H1 (cell line): Measurements from ENCODE around the gene SUGP2. TPM values are rescaled to one million over a fixed set of nuclear protein-coding genes. Genes with fewer than 3 reads are reported as not detected.

ENCODE experiments used
- CTCF ChIA-PET: fragments of 300-600 bp; sonication (Branson Sonifier 250); formaldehyde crosslinking; loops from one replicate; lab custom pipeline; 2021; ENCODE audit not compliant: partially characterized antibody; lab: Charles Lee
- POLR2A ChIA-PET: fragments of 300-600 bp; sonication (Branson Sonifier 250); formaldehyde crosslinking; loops from one replicate; lab custom pipeline; 2021; ENCODE audit warnings: inconsistent platforms; ENCODE audit not compliant: partially characterized antibody; lab: Charles Lee
- DNase-seq, 2 experiments: peaks; one replicate each; pipeline versions ENCODE4 v3.0.0 to v3.0.0-alpha.2; 2010 to 2022; ENCODE audit warnings: low spot score in 2 of 2, low read depth in 1 of 2, mixed read lengths in 1 of 2
- FAIRE-seq: peaks from 2 replicates; lab custom pipeline; 2011; peaks lifted over from hg19 to GRCh38; lab: Jason Lieb, UNC
- H2AFZ ChIP-seq: 2 replicates; pipeline ENCODE4 v1.8.1; 2012; ENCODE audit warnings: low read length, inconsistent platforms
- H2AK5ac ChIP-seq: 2 replicates; pipeline ENCODE4 v1.6.1; 2013; ENCODE audit warnings: low read depth, low read length
- H2BK120ac ChIP-seq: replicated peaks from 2 replicates; pipeline ENCODE3; 2013; ENCODE audit warnings: low read depth, low read length, inconsistent platforms
- H2BK12ac ChIP-seq: 2 replicates; pipeline ENCODE4 v1.6.1; 2013; ENCODE audit warnings: low read depth, low read length
- H2BK15ac ChIP-seq: 2 replicates; pipeline ENCODE4 v1.6.1; 2013; ENCODE audit warnings: low read length
- H2BK20ac ChIP-seq: 2 replicates; pipeline ENCODE4 v1.6.1; 2013; ENCODE audit warnings: low read length
- H2BK5ac ChIP-seq: 2 replicates; pipeline ENCODE4 v1.6.1; 2013; ENCODE audit warnings: low read depth, low read length
- H3K14ac ChIP-seq: 2 replicates; pipeline ENCODE4 v1.6.1; 2013; ENCODE audit warnings: inconsistent platforms; ENCODE audit not compliant: insufficient read length
- H3K18ac ChIP-seq: 2 replicates; pipeline ENCODE4 v1.6.1; 2013; ENCODE audit warnings: low read length; ENCODE audit errors: extremely low read depth
- H3K23ac ChIP-seq: 2 replicates; pipeline ENCODE4 v1.6.1; 2013; ENCODE audit warnings: inconsistent platforms; ENCODE audit not compliant: insufficient read length
- H3K23me2 ChIP-seq: 2 replicates; pipeline ENCODE4 v1.6.1; 2013; ENCODE audit warnings: low read depth, low read length
- H3K27ac ChIP-seq: 2 replicates; pipeline ENCODE4 v1.6.1; 2011; ENCODE audit warnings: low read depth, low read length, inconsistent platforms
- H3K27me3 ChIP-seq, 4 experiments: replicated peaks in 1 of 4; 1 replicate in 1 of 4; 2 replicates in 3 of 4; pipeline versions ENCODE4 v1.6.1 to v1.8.1; 2011 to 2013; ENCODE audit warnings: low read length in 3 of 4, mild to moderate bottlenecking in 3 of 4, inconsistent platforms in 2 of 4, mixed read lengths in 2 of 4, moderate library complexity in 1 of 4; ENCODE audit not compliant: control insufficient read depth in 3 of 4, insufficient read depth in 3 of 4; ENCODE audit errors: extremely low read depth in 1 of 4
- H3K36me3 ChIP-seq, 4 experiments: 2 replicates each; pipeline versions ENCODE4 v1.6.1 to v1.8.1; 2011 to 2013; ENCODE audit warnings: mild to moderate bottlenecking in 4 of 4, low read length in 3 of 4, moderate library complexity in 2 of 4, control low read depth in 1 of 4, inconsistent platforms in 1 of 4; ENCODE audit not compliant: insufficient read depth in 4 of 4, control insufficient read depth in 2 of 4
- H3K4ac ChIP-seq: replicated peaks from 2 replicates; pipeline ENCODE3; 2013; ENCODE audit warnings: low read length, low read depth, mixed read lengths, inconsistent platforms; ENCODE audit not compliant: insufficient read length
- H3K4me1 ChIP-seq, 4 experiments: replicated peaks in 1 of 4; 1 replicate in 1 of 4; 2 replicates in 3 of 4; pipeline versions ENCODE4 v1.6.1 to v1.8.1; 2011 to 2013; ENCODE audit warnings: low read length in 3 of 4, inconsistent platforms in 2 of 4, mixed read lengths in 1 of 4; ENCODE audit not compliant: insufficient read depth in 4 of 4, control insufficient read depth in 3 of 4
- H3K4me2 ChIP-seq, 2 experiments: 2 replicates each; pipeline versions ENCODE4 v1.6.1 to v1.8.1; 2011 to 2013; ENCODE audit warnings: low read depth in 2 of 2, low read length in 2 of 2, control low read depth in 1 of 2, inconsistent platforms in 1 of 2, mild to moderate bottlenecking in 1 of 2; ENCODE audit not compliant: insufficient read depth in 1 of 2
- H3K4me3 ChIP-seq, 4 experiments: fragments of 200-600, 300-600 bp in 1 of 4; sonication (generic), shearing (Covaris generic), sonication (Bioruptor Twin) in 1 of 4; 2 replicates each; pipeline versions ENCODE4 v1.5.1 to v1.8.1; 2011 to 2016; ENCODE audit warnings: low read length in 4 of 4, low read depth in 3 of 4, control low read depth in 2 of 4, inconsistent platforms in 2 of 4, mild to moderate bottlenecking in 2 of 4, mixed read lengths in 1 of 4, moderate library complexity in 1 of 4; ENCODE audit not compliant: insufficient read depth in 2 of 4; ENCODE audit errors: extremely low read depth in 1 of 4
- H3K56ac ChIP-seq: replicated peaks from 2 replicates; pipeline ENCODE3; 2013; ENCODE audit warnings: low read depth, mild to moderate bottlenecking, mixed read lengths, low read length, inconsistent platforms; ENCODE audit not compliant: insufficient read length
- H3K79me1 ChIP-seq: 2 replicates; pipeline ENCODE4 v1.6.1; 2013; ENCODE audit warnings: low read depth, low read length, control low read depth
- H3K79me2 ChIP-seq, 2 experiments: 2 replicates each; pipeline versions ENCODE4 v1.6.1 to v1.8.1; 2012 to 2013; ENCODE audit warnings: low read length in 2 of 2, mild to moderate bottlenecking in 2 of 2, inconsistent platforms in 1 of 2; ENCODE audit not compliant: insufficient read depth in 2 of 2, control insufficient read depth in 1 of 2
- H3K9ac ChIP-seq, 4 experiments: replicated peaks in 1 of 4; 1 replicate in 1 of 4; 2 replicates in 3 of 4; pipeline versions ENCODE4 v1.6.1 to v1.8.1; 2011 to 2013; ENCODE audit warnings: low read depth in 3 of 4, low read length in 3 of 4, control low read depth in 2 of 4, mild to moderate bottlenecking in 2 of 4, moderate library complexity in 2 of 4, inconsistent platforms in 1 of 4; ENCODE audit errors: extremely low read depth in 1 of 4
- H3K9me3 ChIP-seq, 2 experiments: 2 replicates each; pipeline versions ENCODE4 v1.6.1 to v1.8.1; 2012 to 2013; ENCODE audit warnings: mild to moderate bottlenecking in 2 of 2, moderate library complexity in 2 of 2, control low read depth in 1 of 2, inconsistent platforms in 1 of 2, low read depth in 1 of 2, low read length in 1 of 2, mixed read lengths in 1 of 2; ENCODE audit not compliant: insufficient read depth in 2 of 2
- H4K20me1 ChIP-seq, 2 experiments: replicated peaks in 1 of 2; 2 replicates each; pipeline versions ENCODE3 to v1.8.1; 2011 to 2013; ENCODE audit warnings: inconsistent platforms in 2 of 2, low read length in 2 of 2, mild to moderate bottlenecking in 1 of 2; ENCODE audit not compliant: insufficient read depth in 2 of 2, control insufficient read depth in 1 of 2
- H4K5ac ChIP-seq: 2 replicates; pipeline ENCODE4 v1.6.1; 2013; ENCODE audit warnings: low read length, low read depth, mixed read lengths, inconsistent platforms; ENCODE audit not compliant: insufficient read length
- H4K8ac ChIP-seq: 2 replicates; pipeline ENCODE4 v1.8.0; 2013; ENCODE audit warnings: mild to moderate bottlenecking, moderate library complexity, low read length, inconsistent platforms; ENCODE audit not compliant: insufficient read depth; ENCODE audit errors: extremely low read depth
- H4K91ac ChIP-seq: replicated peaks from 2 replicates; pipeline ENCODE3; 2013; ENCODE audit warnings: low read length, mixed read lengths, inconsistent platforms; ENCODE audit not compliant: insufficient read length
- BCL11A ChIP-seq, 2 experiments: IDR thresholded peaks; one replicate each; pipeline ENCODE4 v1.6.1; 2011; ENCODE audit warnings: low read depth in 2 of 2, low read length in 2 of 2, mild to moderate bottlenecking in 2 of 2
- GABPA ChIP-seq: IDR thresholded peaks from 2 replicates; pipeline ENCODE4 v1.6.1; 2011; ENCODE audit warnings: mild to moderate bottlenecking, low read length, moderate library complexity, borderline replicate concordance; ENCODE audit not compliant: insufficient read depth
- KDM5A ChIP-seq: fragments of 200-600 bp; IDR thresholded peaks from 2 replicates; pipeline ENCODE4 v1.7.1; 2012; ENCODE audit warnings: mild to moderate bottlenecking, low read length, inconsistent platforms, mixed read lengths
- SP1 ChIP-seq: IDR thresholded peaks from 2 replicates; pipeline ENCODE4 v1.6.1; 2011; ENCODE audit warnings: low read depth, low read length
- YY1 ChIP-seq: IDR thresholded peaks from 2 replicates; pipeline ENCODE4 v1.6.1; 2011; ENCODE audit warnings: low read depth, mild to moderate bottlenecking, low read length
- WGBS, 2 experiments: shearing (Covaris generic) in 1 of 2; methylation state at CpG; one replicate each; pipeline versions ENCODE4 v1.1.6 to v1.1.7; 2013 to 2015; ENCODE audit warnings: low lambda C conversion rate in 2 of 2, mixed read lengths in 2 of 2, inconsistent platforms in 1 of 2, low coverage in 1 of 2, missing lambda C conversion rate in 1 of 2; ENCODE audit not compliant: insufficient replicate concordance in 2 of 2, insufficient coverage in 1 of 2, insufficient read length in 1 of 2; ENCODE audit errors: extremely low coverage in 1 of 2, missing lambda C conversion rate in 1 of 2; 5-methylcytosine and 5-hydroxymethylcytosine counted together
- polyA plus RNA-seq, 7 experiments: library from polyadenylated mRNA; depleted of rRNA in 3 of 7; stranded (reverse) in 5 of 7; unstranded in 2 of 7; fragments of >200 nt in 5 of 7; fragments of 200-250 nt in 2 of 7; gene quantifications; 1 replicate in 5 of 7; 2 replicates in 1 of 7; 4 replicates in 1 of 7; pipeline versions ENCODE4 v1.2.1 to v1.2.3, GENCODE V29; 2011 to 2013; ENCODE audit warnings: missing spikeins in 2 of 7, mixed read lengths in 2 of 7
- total RNA-seq: library from RNA; stranded (reverse); fragmentation: NEBNext Ultra II Directional; extraction: Animal tissue kit (Norgen Biotek cat#: 25700); gene quantifications from 2 replicates; pipeline ENCODE4 v1.2.1, GENCODE V29; 2021

The SUGP2 gene
- total and polyA plus RNA-seq, 2 of the 8 experiments (the other 6 are each of a cell fraction or from before 2014, with no cell fraction given) = 57.7 to 114 TPM

DNA sequence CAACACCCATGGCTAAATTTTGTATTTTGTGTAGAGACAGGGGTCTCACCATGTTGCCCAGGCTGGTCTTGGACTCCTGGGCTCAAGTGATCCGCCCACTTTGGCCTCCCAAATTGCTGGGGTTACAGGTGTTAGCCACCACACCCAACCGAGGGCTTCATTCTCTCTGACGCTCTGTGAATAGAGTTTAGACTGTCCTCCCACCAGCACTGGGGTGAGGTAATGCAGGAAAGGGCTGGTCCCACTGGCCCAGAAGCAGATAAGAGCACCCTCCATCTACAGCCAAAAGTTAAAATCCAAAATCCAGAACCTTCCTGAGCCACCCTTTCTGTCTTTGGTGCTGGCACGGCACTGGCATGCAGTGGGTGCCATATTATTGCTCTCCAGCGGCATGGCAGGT is 60.5 kb downstream of the SUGP2 start:
- Histone ChIP-seq H3K23me2 (no peaks in the 10 kb centered on the region), H3K27me3 (no peaks in the 10 kb centered on the region), H4K8ac (no peak overlapping the region), H3K4ac (no peak overlapping the region), H2BK20ac (no peak overlapping the region), H2BK12ac (no peak overlapping the region), H3K36me3 (no peaks in the 10 kb centered on the region), H3K9me3 (no peaks in the 10 kb centered on the region), H2BK15ac (no peak overlapping the region), H3K18ac (no peak overlapping the region), H3K4me3 (no peak overlapping the region), H4K5ac (no peak overlapping the region), H3K4me2 (no peak overlapping the region), H3K4me1 (no peaks in the 10 kb centered on the region), H3K79me2 (no peaks in the 10 kb centered on the region), H2BK120ac (no peak overlapping the region), H3K79me1 (no peaks in the 10 kb centered on the region), H3K9ac (no peak overlapping the region; a peak in 1 of 7 replicates), H2AK5ac (no peak overlapping the region), H3K14ac (no peak overlapping the region), H3K23ac (no peak overlapping the region), H4K91ac (no peak overlapping the region), H2AFZ (no peak overlapping the region), H2BK5ac (no peak overlapping the region), H4K20me1 (no peaks in the 10 kb centered on the region), H3K56ac (no peak overlapping the region), H3K27ac (no peak overlapping the region)
- FAIRE-seq = no peak
- 90% methylated on average over 5 of the region's 5 CpGs; no CpG with 5 or more reads in 1 of the 2 experiments for WGBS, 2 experiments
- POLR2A ChIA-PET = interaction anchor here (0.9 to 1.5 kb wide), 3 partner anchors 11 to 19 kb away, joined by 3 to 6 read pairs (median 3); no protein-coding TSS in a partner anchor
- DNase-seq = no peak
- CTCF ChIA-PET = interaction anchor here (0.7 to 1.7 kb wide), 3 partner anchors 14 to 76 kb away, joined by 3 to 6 read pairs (median 4); no protein-coding TSS in a partner anchor
- TF ChIP-seq KDM5A (no peak), GABPA (no peak), BCL11A (IDR thresholded peaks at IDR 0.05; ENCODE audit: low read depth in 2 of 2, low read length in 2 of 2) (no peak), SP1 (no peak), YY1 (no peak)
